ENCODE results near the gene TULP3. TPM values are rescaled to one million over a fixed set of nuclear protein-coding genes. Genes with fewer than 3 reads are reported as not detected.

The TULP3 gene
- total and polyA plus RNA-seq, 10 of the 15 experiments (the other 5 are each of a cell fraction or from before 2014, with no cell fraction given) = 3.1 to 10.4 (median 8.1) TPM

DNA sequence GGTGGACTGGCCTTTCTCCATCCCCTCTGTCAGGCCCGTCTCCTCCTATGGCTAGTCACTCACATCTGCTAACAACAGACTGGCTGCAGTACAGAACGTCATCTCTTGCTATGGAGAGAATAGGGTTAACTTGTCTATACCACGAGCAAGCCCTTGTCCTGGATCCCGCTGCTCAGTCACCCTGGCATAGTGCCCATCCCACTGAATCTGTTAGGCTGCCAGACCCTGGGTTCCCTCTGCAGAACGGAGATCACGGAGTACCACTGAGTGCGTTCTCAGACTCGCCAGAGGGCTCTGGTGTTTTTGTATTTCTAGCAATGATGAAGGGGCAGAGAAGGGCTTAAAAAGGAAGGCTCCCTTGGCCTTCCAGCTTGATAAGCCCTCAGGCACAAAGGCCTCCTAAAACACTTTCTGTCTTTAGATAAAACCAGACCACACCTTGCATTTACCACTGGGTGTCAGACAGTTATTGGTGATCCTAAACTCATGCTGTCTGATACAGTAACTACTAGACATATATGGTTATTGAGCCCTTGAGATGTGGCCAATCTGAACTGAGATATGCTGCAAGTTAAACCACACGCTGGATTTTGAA lies 49.5 kb upstream of the TULP3 start:
- DNase-seq (ENCODE audit: low read depth, low spot score) (no peak), FAIRE-seq (no peak), ATAC-seq (no peak)
- BruUV-seq (replicated peaks) = no TSS peak
- no peak overlapping the region for H2AFZ ChIP-seq (ENCODE audit: control insufficient read depth, low read depth, low read length)
- CTCF ChIA-PET = interaction anchor here (0.7 kb wide), 1 partner anchor 9 kb away, joined by 4 read pairs; no protein-coding TSS in a partner anchor
- no peak overlapping the region for H3K4me2 ChIP-seq (ENCODE audit: control insufficient read depth, insufficient read depth)
- H3K9me3 ChIP-seq (replicated peaks; ENCODE audit: control insufficient read depth, insufficient read depth, low read length) = no peaks in the 10 kb centered on the region
- no peaks in the 10 kb centered on the region for H3K27me3 ChIP-seq (replicated peaks in 1 of 2; ENCODE audit: control insufficient read depth in 2 of 2, insufficient read depth in 2 of 2, low read length in 1 of 2)
- H3K9ac ChIP-seq (ENCODE audit: control insufficient read depth, insufficient read depth, low read length) = no peak overlapping the region
- SMC1A ChIA-PET (ENCODE audit: uncharacterized antibody, unreplicated experiment) = no interaction called here
- POLR2A ChIA-PET = no interaction called here
- RAD21 ChIA-PET (ENCODE audit: unreplicated experiment) = no interaction called here
- 91% methylated on average over 9 of the region's 9 CpGs for WGBS (ENCODE audit: insufficient coverage, insufficient replicate concordance, low lambda C conversion rate, missing lambda C conversion rate)
- in situ Hi-C loops (cut with MboI) (no loop called here), intact Hi-C loops (cut with micrococcal nuclease; ENCODE audit: unreplicated experiment) (no loop called here)
- H3K4me3 ChIP-seq = no peak overlapping the region
- H3K36me3 ChIP-seq (ENCODE audit: control insufficient read depth in 2 of 2, insufficient read depth in 2 of 2, low read length in 1 of 2) = no peaks in the 10 kb centered on the region; a peak in 1 of 4 replicates
- H3K79me2 ChIP-seq (ENCODE audit: control insufficient read depth, insufficient read depth, low read length) = no peaks in the 10 kb centered on the region
- H3K4me1 ChIP-seq (ENCODE audit: control insufficient read depth, insufficient read depth, low read length) = no peaks in the 10 kb centered on the region
- H4K20me1 ChIP-seq (ENCODE audit: control insufficient read depth, insufficient read depth) = no peaks in the 10 kb centered on the region
- H3K27ac ChIP-seq (ENCODE audit: control insufficient read depth, insufficient read depth) = no peak overlapping the region
- TF ChIP-seq CTCF (IDR thresholded peaks at IDR 0.05 in 2 of 3, conservative IDR thresholded peaks at IDR 0.05 in 1 of 3; ENCODE audit: control insufficient read depth in 2 of 3, extremely low read depth in 1 of 3, insufficient read depth in 1 of 3, low read depth in 3 of 3, low read length in 3 of 3) (no peak), EP300 (IDR thresholded peaks at IDR 0.05; ENCODE audit: borderline replicate concordance in 1 of 2, control insufficient read depth in 1 of 2, low read depth in 2 of 2, low read length in 2 of 2) (no peak), IRF5 (IDR thresholded peaks at IDR 0.05; ENCODE audit: borderline replicate concordance) (no peak), PAX5 (IDR thresholded peaks at IDR 0.05; ENCODE audit: borderline replicate concordance, low read depth, low read length) (no peak), ESRRA (IDR thresholded peaks at IDR 0.05; ENCODE audit: low read length) (no peak), SMARCA5 (IDR thresholded peaks at IDR 0.05) (no peak), TCF3 (IDR thresholded peaks at IDR 0.05; ENCODE audit: borderline replicate concordance, insufficient read depth, low read depth, low read length) (no peak), SMAD5 (IDR thresholded peaks at IDR 0.05; ENCODE audit: low read depth) (no peak), HDGF (IDR thresholded peaks at IDR 0.05) (no peak), ASH2L (IDR thresholded peaks at IDR 0.05; ENCODE audit: borderline replicate concordance, low read depth) (no peak), KAT2A (conservative IDR thresholded peaks at IDR 0.05; ENCODE audit: control insufficient read depth, low read depth, low read length) (no peak)
- TF ChIP-seq, protein P1, sequence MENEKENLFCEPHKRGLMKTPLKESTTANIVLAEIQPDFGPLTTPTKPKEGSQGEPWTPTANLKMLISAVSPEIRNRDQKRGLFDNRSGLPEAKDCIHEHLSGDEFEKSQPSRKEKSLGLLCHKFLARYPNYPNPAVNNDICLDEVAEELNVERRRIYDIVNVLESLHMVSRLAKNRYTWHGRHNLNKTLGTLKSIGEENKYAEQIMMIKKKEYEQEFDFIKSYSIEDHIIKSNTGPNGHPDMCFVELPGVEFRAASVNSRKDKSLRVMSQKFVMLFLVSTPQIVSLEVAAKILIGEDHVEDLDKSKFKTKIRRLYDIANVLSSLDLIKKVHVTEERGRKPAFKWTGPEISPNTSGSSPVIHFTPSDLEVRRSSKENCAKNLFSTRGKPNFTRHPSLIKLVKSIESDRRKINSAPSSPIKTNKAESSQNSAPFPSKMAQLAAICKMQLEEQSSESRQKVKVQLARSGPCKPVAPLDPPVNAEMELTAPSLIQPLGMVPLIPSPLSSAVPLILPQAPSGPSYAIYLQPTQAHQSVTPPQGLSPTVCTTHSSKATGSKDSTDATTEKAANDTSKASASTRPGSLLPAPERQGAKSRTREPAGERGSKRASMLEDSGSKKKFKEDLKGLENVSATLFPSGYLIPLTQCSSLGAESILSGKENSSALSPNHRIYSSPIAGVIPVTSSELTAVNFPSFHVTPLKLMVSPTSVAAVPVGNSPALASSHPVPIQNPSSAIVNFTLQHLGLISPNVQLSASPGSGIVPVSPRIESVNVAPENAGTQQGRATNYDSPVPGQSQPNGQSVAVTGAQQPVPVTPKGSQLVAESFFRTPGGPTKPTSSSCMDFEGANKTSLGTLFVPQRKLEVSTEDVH (IDR thresholded peaks at IDR 0.05; ENCODE audit: low read depth, partially characterized antibody) = no peak
- TF ChIP-seq, protein P2, sequence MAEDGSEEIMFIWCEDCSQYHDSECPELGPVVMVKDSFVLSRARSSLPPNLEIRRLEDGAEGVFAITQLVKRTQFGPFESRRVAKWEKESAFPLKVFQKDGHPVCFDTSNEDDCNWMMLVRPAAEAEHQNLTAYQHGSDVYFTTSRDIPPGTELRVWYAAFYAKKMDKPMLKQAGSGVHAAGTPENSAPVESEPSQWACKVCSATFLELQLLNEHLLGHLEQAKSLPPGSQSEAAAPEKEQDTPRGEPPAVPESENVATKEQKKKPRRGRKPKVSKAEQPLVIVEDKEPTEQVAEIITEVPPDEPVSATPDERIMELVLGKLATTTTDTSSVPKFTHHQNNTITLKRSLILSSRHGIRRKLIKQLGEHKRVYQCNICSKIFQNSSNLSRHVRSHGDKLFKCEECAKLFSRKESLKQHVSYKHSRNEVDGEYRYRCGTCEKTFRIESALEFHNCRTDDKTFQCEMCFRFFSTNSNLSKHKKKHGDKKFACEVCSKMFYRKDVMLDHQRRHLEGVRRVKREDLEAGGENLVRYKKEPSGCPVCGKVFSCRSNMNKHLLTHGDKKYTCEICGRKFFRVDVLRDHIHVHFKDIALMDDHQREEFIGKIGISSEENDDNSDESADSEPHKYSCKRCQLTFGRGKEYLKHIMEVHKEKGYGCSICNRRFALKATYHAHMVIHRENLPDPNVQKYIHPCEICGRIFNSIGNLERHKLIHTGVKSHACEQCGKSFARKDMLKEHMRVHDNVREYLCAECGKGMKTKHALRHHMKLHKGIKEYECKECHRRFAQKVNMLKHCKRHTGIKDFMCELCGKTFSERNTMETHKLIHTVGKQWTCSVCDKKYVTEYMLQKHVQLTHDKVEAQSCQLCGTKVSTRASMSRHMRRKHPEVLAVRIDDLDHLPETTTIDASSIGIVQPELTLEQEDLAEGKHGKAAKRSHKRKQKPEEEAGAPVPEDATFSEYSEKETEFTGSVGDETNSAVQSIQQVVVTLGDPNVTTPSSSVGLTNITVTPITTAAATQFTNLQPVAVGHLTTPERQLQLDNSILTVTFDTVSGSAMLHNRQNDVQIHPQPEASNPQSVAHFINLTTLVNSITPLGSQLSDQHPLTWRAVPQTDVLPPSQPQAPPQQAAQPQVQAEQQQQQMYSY (CRISPR knock-in tag; IDR thresholded peaks at IDR 0.05) = no peak
